ENCODE results near the gene SMIM7. TPM values are rescaled to one million over a fixed set of nuclear protein-coding genes. Genes with fewer than 3 reads are reported as not detected.
A peak's percentile ranks its signal among the peaks of the same experiment; 100 is the strongest.

SMIM7 gene
- total and polyA plus RNA-seq, 2 of the 13 experiments (the other 11 are each of a cell fraction or from before 2014, with no cell fraction given): 55.7 to 74.9 TPM

DNA sequence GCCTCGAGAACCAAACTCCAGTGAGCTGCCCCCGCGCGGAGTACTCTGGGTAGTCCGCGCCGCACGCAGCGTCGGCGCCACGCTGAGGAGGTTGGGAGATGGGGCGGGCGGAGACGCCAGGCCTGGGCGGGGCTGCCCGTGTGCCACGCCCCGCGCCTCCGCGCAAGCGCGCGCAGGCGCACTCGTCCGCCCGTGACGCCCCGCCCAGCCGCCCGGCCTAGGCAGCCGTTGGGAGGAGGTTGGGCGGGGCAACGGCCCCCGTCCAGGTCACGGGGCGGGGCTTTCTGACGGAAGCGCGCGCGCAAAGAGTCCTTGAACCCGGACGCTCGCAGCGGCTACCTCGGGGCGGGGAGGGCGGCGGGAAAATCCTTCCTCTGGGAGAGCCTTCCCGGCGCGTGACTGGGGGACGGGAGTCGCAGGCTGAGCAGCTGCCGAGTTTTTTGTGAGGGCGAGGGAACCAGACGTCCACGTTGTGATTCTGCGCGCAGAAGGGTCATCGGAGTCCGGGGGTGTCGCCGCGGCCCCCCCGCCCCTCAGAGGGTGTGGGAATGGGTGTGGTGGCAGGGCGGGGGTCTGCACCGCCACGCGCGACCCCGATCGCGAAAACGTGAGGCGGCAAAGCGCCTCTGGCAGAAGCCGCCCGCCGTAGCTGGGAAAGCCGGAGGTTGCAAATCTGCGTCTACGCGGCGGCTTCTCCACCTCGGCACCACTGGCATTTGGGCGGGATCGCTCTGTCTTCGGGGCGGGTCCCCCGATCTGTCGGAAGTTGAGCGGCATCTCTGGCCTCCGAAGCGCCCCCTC lies 31.6 kb downstream of the SMIM7 start, which contains the start of gene MED26 (continued):
- TF ChIP-seq PRDM15 (CRISPR knock-in tag; IDR thresholded peaks at IDR 0.05) (no peak), ARHGAP35 (CRISPR knock-in tag; IDR thresholded peaks at IDR 0.05; ENCODE audit: borderline replicate concordance) (no peak), ZNF143 (CRISPR knock-in tag; IDR thresholded peaks at IDR 0.05) (peak; percentile 87), ZNF451 (CRISPR knock-in tag; IDR thresholded peaks at IDR 0.05) (no peak; the same call in 1 of the 2 replicates), ZFP41 (CRISPR knock-in tag; IDR thresholded peaks at IDR 0.05; ENCODE audit: borderline replicate concordance) (no peak), STAT6 (CRISPR knock-in tag; IDR thresholded peaks at IDR 0.05; ENCODE audit: borderline replicate concordance) (no peak), GFI1 (CRISPR knock-in tag; IDR thresholded peaks at IDR 0.05; ENCODE audit: borderline replicate concordance) (0 out of 2 replicates have a peak, but pooled peaks have one; percentile 36), ATRX (CRISPR knock-in tag; IDR thresholded peaks at IDR 0.05; ENCODE audit: borderline replicate concordance) (no peak), ZNF792 (CRISPR knock-in tag; IDR thresholded peaks at IDR 0.05) (peak; percentile 37; the same call in 1 of the 2 replicates), HNRNPH1 (optimal IDR thresholded peaks at IDR 0.05; ENCODE audit: low read depth, low read length) (no peak), ZNF44 (CRISPR knock-in tag; IDR thresholded peaks at IDR 0.05) (no peak), ZNF788 (CRISPR knock-in tag; IDR thresholded peaks at IDR 0.05; ENCODE audit: borderline replicate concordance) (peak; percentile 83; the same call in 1 of the 2 replicates)
- TF ChIP-seq, protein P1, sequence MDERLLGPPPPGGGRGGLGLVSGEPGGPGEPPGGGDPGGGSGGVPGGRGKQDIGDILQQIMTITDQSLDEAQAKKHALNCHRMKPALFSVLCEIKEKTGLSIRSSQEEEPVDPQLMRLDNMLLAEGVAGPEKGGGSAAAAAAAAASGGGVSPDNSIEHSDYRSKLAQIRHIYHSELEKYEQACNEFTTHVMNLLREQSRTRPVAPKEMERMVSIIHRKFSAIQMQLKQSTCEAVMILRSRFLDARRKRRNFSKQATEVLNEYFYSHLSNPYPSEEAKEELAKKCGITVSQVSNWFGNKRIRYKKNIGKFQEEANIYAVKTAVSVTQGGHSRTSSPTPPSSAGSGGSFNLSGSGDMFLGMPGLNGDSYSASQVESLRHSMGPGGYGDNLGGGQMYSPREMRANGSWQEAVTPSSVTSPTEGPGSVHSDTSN (CRISPR knock-in tag; IDR thresholded peaks at IDR 0.05): no peak
- TF ChIP-seq, protein P2, sequence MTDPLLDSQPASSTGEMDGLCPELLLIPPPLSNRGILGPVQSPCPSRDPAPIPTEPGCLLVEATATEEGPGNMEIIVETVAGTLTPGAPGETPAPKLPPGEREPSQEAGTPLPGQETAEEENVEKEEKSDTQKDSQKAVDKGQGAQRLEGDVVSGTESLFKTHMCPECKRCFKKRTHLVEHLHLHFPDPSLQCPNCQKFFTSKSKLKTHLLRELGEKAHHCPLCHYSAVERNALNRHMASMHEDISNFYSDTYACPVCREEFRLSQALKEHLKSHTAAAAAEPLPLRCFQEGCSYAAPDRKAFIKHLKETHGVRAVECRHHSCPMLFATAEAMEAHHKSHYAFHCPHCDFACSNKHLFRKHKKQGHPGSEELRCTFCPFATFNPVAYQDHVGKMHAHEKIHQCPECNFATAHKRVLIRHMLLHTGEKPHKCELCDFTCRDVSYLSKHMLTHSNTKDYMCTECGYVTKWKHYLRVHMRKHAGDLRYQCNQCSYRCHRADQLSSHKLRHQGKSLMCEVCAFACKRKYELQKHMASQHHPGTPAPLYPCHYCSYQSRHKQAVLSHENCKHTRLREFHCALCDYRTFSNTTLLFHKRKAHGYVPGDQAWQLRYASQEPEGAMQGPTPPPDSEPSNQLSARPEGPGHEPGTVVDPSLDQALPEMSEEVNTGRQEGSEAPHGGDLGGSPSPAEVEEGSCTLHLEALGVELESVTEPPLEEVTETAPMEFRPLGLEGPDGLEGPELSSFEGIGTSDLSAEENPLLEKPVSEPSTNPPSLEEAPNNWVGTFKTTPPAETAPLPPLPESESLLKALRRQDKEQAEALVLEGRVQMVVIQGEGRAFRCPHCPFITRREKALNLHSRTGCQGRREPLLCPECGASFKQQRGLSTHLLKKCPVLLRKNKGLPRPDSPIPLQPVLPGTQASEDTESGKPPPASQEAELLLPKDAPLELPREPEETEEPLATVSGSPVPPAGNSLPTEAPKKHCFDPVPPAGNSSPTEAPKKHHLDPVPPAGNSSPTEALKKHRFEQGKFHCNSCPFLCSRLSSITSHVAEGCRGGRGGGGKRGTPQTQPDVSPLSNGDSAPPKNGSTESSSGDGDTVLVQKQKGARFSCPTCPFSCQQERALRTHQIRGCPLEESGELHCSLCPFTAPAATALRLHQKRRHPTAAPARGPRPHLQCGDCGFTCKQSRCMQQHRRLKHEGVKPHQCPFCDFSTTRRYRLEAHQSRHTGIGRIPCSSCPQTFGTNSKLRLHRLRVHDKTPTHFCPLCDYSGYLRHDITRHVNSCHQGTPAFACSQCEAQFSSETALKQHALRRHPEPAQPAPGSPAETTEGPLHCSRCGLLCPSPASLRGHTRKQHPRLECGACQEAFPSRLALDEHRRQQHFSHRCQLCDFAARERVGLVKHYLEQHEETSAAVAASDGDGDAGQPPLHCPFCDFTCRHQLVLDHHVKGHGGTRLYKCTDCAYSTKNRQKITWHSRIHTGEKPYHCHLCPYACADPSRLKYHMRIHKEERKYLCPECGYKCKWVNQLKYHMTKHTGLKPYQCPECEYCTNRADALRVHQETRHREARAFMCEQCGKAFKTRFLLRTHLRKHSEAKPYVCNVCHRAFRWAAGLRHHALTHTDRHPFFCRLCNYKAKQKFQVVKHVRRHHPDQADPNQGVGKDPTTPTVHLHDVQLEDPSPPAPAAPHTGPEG (CRISPR knock-in tag; IDR thresholded peaks at IDR 0.05): no peak
